Measurements from ENCODE around the gene ZNF316.

ZNF316 gene

GRCh38 chr7:6680146-6680545, 43.0 kb downstream of the ZNF316 start:
- H3K4me3 ChIP-seq (ENCODE audit: control insufficient read depth, low read depth, low read length) = no peak overlapping the region
- TF ChIP-seq CTCF (conservative IDR thresholded peaks at IDR 0.05; ENCODE audit: control insufficient read depth, insufficient read depth, low read depth, low read length) = no peak
- DNase-seq (ENCODE audit: low read depth) = no peak

- no peak for TF ChIP-seq CTCF (conservative IDR thresholded peaks at IDR 0.05; ENCODE audit: control insufficient read depth, insufficient read depth, low read depth, low read length)
- no peak for DNase-seq (ENCODE audit: low read depth)
- no peak overlapping the region for H3K4me3 ChIP-seq (ENCODE audit: control insufficient read depth, low read depth, low read length)
Measured at GRCh38 chr7:6691103-6691502, 54.0 kb downstream of the ZNF316 start.

GRCh38 chr7:6691609-6692106, 54.5 kb downstream of the ZNF316 start:
- DNase-seq (ENCODE audit: low read depth) = peak; percentile 41
- no peak overlapping the region for H3K4me3 ChIP-seq (ENCODE audit: control insufficient read depth, low read depth, low read length)
- no peak for TF ChIP-seq CTCF (conservative IDR thresholded peaks at IDR 0.05; ENCODE audit: control insufficient read depth, insufficient read depth, low read depth, low read length)

GRCh38 chr7:6700793-6701192, 63.7 kb downstream of the ZNF316 start:
- DNase-seq (ENCODE audit: low read depth) = no peak
- TF ChIP-seq CTCF (conservative IDR thresholded peaks at IDR 0.05; ENCODE audit: control insufficient read depth, insufficient read depth, low read depth, low read length) = no peak
- no peak overlapping the region for H3K4me3 ChIP-seq (ENCODE audit: control insufficient read depth, low read depth, low read length)

- no peak for DNase-seq (ENCODE audit: low read depth)
- H3K4me3 ChIP-seq (ENCODE audit: control insufficient read depth, low read depth, low read length) = no peak overlapping the region
- TF ChIP-seq CTCF (conservative IDR thresholded peaks at IDR 0.05; ENCODE audit: control insufficient read depth, insufficient read depth, low read depth, low read length) = no peak
Measured at GRCh38 chr7:6701860-6702259, 64.7 kb downstream of the ZNF316 start.
